Fibroblast of the conjunctiva (primary cell): Measurements from ENCODE around the gene CD24.
"Not testable (repeated sequence)": the region's sequence is repeated elsewhere in the genome, so short reads cannot be mapped to it uniquely, and the experiment has no call there.

Experiments used
- DNase-seq: peaks from one replicate; pipeline ENCODE4 v3.0.0-alpha.2; 2010; ENCODE audit warnings: low read depth

CD24 gene, protein sequence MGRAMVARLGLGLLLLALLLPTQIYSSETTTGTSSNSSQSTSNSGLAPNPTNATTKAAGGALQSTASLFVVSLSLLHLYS

DNA sequence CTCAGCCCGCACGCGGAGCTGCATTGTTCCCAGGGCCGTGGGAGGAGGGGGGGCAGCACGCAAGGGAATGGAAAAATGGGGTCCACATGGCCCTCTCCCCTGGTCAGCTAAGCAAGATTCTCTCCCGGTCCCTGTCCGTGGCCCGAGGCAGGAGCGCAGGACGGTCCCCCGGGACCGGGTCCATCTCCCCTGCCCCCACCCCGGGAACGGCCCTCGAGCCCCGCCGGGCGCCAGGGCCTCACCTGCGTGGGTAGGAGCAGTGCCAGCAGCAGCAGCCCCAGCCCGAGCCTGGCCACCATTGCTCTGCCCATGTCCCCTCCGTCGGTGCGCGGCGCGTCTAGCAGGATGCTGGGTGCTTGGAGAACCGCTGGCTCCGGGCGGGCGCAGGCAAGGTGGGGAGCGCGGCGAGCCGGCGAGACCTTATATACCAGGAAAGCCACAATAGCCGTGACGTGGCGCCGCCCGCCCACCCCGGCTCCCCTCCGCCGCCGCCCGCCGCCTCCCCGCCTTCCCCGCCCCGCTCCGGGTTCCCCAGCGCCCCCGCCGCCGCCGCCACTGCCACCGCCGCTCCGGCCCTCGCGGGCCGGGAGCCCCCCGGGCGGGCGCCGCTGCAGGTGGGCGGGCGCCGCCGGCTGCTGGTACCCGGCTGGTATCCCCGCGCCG, at the start of gene CD24:
TSS of gene CD24 (minus strand) at position 394 of the 663 bp plus-strand sequence. CDS start at position 311, 83 bp downstream.
- no peak for DNase-seq

DNA sequence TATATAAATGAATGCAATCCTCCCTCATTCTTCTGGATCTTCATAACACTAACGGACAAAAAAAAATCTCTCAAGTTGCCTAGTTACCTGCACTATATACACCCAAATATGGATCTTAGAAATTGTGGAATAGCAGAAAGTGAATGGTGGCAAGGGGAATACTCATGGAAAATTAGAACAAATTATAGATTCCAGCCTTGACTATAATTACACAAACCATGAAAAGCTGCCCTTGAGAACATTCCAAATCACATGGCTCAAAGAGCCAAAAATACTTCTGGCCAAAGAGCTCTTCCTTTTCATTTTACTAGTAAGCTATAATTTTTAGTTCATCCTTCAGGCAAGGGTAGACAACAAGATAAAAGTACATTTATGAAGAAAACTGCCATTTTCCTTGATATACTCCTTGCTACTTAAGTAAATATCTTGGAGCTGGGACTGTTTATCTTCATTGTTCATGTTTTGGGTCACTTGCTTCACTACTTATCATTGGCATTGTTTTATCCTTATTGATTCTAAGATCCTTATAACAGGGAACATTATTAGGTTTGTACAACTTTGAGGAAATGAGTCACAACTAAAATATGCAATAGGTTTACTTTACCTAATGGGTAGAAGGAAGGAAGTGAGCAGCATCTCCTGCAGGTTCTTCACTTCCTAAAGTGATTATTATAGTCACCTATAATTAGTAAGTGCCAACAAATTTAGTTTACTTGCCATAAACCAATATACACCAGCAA, 47.1 kb upstream of the CD24 start:
- no peak for DNase-seq

DNA sequence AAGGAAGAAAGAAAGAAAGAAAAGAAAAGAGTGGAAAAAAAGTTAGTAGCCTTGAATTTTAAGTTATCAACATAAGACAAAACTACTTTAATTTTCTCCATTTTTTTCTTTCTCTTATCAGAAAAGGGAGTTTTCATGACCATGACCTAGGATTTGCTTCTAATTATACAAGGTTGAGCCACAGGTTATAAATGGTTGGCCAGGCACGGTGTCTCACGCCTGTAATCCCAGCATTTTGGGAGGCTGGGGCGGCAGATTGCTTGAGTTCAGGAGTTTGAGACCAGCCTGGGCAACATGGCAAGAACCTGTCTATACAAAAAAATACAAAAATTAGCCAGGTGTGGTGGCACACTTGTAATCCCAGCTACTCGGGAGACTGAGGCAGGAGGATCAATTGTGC, 45.7 kb upstream of the CD24 start:
- no peak for DNase-seq

DNA sequence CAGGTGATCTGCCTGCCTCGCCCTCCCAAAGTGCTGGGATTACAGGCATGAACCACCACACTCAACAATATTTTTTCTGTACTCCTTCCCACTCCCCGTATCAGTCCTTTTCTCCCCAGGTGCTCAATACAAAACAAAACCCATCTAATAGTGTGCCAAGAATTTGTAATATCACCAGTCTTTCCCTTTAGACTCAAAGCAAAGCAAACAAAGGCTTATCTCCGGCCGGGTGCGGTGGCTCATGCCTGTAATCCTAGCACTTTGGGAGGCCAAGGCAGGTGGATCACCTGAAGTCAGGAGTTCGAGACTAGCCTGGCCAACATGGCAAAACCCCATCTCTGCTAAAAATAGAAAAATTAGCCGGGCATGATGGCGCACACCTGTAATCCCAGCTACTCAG, 45.1 kb upstream of the CD24 start:
- not testable (repeated sequence) for DNase-seq

DNA sequence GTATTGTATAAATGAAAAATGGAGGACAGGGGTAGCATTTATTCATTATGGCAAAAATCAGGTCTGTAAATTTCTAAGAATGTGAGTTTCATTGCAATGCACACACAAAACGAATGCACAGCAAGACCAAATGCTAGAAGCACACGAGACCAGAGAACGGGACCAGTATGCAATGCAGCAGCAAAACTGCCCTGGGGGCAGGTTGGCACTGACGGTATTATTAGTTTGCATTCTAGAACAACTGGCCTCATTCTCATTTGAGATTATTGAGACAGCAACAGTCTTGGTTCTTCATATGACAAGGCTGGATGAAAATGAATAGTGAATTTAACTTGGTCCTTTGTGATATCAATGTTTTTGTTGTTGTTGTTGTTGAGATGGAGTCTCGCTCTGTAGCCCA, 44.5 kb upstream of the CD24 start:
- DNase-seq, result no peak

DNA sequence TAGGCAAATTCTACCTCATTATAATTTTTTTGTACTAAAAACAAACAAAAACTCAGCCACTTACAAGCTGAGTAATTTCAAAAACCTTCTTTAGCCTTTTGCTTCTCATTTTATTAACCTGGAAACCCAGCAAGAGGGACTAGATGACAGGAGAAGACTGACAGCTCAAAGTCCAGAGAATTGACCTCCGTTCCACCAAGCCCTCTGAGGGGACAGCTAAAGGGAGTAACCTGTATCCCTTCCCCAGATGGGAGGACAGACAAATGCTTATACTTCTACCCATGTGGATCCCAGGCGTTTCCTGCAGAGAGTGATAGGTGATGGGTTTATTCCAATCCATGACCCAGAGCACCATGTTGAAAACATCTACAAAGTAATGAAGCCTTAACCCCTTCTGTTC, 35.0 kb upstream of the CD24 start:
- no peak for DNase-seq

DNA sequence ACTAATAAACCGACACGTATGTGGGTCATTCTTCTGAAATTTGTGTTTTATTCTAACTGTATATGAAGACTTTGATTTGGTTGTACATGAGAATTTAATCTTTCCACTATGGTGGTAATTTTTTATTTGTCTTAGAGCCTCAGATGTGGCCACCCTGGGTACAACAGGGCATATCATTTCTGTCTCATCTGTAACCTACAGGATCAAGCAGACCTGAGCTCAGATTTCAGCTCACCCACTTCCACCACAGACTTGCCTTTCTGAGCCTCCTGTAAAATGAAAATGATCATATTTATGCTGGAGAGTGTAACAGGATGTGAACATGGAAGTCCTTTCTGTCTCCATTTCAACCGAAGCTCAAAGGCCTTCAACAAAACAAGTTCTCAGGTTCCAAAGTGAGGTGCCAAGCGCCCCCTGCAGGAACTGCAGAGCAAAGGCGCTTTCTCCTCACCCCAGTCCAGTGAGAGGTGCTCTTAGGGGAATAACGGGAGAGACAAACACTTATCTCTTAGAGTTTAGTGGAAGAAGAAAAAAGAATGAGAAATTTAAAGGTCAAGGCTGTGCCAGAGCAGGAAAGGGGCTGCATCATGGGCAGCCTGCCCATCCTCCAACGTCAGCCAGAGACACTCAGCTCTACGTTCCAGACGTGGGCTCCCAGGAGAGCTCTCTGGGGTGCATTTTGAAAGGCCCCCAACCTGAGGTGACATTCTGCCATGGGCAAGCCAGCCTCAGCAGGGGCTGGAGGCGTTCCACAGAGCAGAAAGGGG, 23.0 kb upstream of the CD24 start:
- DNase-seq, result peak; percentile 47

DNA sequence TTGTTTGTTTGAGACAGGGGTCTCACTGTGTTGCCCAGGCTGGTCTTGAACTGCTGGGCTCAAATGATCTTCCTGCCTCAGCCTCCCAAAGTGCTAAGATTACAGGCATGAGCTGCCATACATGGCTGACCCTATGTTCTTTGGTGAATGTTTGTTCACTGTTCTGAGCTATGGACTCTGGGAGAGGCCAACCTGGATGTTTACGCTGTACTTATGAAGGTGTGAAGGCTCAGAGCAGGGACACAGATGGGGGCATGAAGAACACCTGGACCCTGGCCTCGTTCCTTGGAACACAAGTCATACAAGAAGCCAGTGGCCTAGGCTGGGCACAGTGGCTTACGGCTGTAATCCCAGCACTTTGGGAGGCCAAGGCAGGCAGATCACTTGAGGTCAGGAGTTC, 21.1 kb upstream of the CD24 start:
- DNase-seq, result no peak

DNA sequence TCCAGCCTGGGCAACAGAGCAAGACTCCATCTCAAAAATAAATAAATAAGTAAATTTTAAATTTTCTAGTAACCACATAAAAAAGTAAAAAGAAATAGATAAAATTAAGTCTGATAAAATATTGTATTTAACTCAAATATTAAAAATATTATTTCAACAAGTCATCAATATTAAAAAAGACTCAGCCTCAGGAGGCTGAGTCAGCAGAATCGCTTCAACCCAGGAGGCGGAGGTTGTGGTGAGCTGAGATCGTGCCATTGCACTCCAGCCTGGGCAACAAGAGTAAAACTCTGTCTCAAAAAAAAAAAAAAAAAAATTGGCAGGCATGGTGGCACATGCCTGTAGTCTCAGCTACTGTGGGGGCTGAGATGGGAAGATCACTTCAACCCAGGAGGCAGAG, 15.2 kb upstream of the CD24 start:
- DNase-seq, result not testable (repeated sequence)

DNA sequence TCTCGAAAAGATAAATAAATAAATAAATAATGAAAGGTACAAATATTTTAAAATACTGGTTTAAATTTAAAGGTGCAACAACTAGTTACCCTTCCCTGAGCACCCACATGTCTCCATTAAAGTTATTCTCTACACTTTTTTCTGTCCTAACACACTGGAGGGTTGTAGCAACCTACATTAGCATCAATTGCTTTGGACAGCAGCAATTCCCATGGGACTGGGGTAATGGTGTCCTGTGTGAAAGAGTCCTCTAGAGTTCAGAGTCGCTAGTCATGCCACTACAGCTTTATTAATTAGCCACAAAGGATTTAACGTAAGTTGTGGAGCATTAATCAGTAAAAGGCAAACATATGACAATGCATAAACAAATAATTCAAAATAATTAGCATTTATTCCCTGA, 14.1 kb upstream of the CD24 start:
- no peak for DNase-seq

DNA sequence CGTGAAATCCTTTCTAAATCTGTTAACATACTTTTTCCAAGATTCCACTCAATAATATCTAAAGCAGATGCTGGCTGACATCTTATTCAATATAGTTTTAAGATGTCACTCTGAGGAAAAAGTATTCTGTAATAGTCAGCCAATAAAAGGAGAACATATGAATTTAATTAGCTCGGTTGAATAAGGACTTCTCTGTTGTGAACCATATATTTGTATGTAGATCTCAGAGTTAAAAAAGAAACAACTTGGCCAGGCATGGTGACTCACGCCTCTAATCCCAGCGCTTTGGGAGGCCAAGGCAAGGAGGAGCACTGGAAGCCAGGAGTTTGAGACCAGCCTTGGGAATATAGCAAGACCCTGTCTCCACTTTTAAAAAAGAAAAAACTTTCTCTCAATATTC, 7.4 kb upstream of the CD24 start:
- DNase-seq, result peak; percentile 64

DNA sequence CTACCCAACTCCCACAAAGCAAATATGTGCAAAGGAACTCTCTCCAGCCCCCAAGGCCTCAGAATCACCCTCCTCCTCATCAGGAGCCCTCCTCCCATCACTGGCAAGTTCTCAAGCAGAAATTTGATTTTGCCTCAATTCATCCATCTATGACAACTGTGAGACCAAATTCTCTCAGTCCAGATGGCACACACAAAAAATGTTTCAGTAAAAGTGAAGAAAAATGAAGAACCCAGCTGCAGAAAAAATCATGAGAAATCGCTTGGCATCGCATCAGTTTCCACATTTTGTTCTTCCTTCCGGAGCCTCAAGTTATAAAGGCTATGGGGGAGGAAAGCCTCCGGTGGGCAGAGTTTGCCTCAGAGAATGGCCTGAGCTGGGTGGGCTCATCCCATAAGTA, 6.4 kb upstream of the CD24 start:
- DNase-seq, result no peak

DNA sequence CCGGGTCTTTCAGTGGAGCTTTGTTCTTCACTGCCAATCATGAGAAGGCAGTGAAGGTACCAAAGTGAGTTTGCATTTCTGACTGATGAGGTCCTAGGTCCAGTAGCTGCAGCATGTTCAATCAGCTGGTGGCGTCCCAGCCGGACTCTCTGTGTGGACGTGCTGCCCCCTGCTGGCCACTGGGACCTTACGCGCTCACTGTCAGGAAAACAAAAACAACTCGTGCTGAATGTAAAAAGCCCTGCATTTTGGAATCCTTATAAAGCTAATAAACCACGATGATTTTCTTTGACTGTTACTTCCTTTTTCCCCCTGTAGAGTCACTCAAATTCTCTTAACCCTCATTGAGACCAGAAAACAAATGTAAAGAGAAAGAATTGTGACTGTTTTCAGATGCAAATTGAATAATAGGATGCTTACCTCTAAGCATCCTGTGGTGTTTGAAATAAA, 4.9 kb upstream of the CD24 start:
- peak; percentile 70 for DNase-seq

DNA sequence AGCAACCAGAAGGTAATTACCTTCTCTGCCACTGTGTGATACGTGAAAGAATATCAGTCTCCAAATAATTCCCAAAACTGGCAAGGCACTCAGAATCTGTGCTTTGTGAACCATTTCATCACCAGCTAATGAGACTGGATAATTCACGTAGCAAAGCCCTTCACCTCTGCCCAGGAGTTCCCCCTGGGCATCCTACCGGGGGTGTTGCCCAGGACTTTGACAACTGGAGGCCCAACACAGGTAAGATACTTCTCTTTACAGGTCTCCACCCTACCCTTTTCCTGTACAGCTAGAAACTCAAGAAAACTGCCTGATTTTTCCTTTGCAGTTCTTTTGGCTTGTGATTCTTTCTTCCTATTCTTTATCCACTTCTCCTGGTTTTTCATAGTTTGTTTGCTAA, 2.7 kb upstream of the CD24 start:
- no peak for DNase-seq

DNA sequence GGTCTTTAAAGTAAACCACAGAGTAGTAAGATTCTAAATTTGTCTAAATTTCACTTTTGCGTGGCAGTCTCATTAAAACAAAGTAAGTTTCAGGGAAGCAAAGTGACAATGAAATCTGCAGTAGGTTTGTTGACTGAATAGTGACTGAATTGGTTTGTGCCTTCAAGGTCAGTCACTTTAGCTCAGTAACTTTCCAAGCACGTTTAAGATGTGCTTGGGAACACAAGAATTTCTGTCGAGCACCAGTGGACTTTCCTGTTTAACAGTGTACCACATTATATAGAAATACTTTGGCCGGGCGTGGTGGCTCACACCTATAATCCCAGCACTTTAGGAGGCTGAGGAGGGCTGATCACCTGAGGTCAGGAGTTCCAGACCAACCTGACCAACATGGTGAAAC, 1.7 kb upstream of the CD24 start:
- DNase-seq, result no peak

DNA sequence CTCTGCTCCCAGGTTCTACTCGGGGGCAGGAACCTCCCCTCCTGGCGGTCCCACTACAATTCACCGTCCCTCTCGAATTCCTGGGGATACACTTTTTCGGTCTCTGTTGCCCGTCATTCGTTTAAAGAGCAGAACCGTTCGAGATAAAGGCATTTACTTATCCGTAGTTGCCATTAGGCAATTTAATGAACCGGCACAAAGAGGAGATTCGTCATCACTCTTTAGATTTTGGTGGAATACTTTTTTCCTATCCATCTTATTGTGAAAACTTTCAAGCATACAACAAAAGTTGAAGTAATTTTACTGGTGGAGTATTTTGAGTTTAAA, 1.2 kb upstream of the CD24 start:
- DNase-seq, result no peak

DNA sequence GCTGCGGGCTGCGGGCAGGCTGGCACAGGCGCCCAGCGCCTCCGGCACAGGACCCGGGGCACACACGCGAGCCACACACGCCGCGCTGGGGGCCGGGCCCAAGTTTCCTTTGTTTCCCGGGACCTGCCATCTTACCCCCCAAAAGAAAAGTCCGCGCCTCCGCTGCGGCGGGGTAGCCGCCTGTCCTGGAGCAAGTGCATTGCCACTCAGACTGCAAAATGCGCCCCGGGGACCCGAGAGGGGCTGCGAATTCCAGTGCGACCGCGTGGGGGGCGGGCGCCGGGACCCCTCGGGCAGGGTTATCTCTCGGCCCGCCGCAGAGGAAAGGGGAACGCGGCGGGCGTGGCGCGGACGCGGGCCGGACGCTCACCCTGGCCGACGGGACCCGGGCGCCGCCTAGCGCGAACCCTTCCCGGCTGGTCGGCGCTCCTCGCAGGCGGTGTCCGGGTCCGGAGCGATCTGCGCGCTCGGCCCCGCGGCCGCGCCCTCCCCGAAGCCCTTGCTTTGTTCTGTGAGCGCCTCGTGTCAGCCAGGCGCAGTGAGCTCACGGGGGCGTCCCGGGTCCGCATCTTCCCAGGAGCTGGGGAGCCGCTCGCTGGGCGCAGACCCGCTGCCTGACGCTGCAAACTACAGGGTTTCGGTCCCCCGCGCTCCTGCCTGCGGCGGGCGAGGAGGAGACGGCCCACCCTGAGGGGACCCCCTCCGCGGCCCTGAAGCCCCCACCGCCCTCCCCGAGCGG, 639 bp upstream of the CD24 start:
- no peak for DNase-seq

DNA sequence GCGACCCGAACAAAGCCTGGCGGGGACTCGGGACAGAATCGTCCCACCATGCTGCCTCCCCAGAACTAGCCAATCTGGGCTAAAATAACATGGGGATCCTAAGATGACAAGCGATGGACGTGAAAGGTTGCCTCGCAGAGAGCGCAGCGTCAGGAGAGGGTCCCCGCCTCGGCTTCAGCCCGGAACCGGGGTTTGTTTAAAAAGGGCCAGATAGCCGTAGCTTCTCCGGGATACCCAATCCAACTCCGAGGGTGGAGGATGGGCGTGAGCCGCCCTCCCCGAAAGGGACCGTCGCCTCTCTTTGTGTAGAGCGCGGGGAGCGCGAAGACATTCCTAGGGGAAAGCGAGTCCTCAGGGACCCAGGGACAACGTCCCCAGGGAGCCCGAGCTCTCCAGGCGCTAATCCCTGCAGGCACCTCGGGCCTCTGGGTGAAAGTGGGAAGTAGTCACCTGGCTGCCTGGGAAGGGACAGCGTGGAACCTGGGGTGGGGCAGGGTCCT, 643 bp downstream of the CD24 start:
- no peak for DNase-seq

DNA sequence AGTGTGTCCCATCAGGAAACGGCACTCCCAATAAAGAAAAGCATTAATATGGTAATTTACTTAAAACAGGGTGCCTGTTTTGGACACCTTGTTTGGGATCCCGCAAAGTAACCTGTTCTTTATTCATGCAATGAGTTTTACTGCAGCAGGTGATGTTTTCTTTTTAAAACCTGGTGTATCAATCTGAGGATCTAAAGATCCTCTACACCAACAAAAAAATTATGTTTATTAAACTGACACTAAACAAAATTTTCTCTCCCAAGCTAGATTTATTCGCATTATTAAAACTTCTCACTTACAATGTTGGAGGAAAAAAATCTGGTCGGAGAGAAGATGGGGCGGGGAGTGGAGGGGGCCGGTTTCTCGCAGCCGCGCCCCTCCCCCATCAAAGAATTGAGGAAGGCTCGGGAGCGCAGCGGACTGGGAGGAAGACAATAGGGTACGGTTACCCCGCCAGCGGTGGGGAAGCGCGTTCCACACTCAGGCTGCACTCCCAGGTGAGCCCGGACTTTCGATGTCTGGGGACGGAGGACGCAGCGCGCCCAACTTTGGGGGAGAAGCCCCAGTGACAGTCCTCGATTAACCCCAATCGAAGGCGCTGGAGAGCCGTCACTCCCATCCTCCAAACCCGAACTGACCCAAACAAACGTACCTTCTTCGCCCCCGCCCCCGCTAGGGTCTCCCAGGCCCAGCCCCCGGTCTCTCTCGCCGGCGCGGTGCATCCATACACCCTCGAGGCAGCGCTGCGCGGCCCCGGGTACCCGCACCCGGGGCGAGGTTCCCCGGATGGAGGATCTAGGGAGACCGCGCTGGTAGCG, 1.3 kb downstream of the CD24 start:
- DNase-seq, result no peak

DNA sequence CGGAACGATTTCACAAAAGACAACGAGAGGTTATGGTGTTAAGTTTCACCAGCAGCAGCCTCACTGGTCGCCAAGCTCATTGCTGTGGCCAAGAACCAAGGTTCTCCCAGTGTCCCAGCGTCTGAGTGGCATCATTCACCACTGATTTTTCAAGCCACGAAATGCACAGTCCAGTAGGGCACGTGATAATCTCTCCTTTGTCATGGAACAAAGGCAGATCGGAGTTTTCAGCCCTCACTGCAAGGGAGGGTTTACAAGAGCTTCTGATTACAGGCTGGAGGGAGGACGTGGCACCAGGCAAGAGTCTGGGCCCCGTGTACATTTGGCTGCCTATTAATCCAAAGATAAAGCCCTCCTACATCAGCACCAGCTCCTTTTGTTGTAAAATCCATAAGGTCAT, 2.0 kb downstream of the CD24 start:
- no peak for DNase-seq

DNA sequence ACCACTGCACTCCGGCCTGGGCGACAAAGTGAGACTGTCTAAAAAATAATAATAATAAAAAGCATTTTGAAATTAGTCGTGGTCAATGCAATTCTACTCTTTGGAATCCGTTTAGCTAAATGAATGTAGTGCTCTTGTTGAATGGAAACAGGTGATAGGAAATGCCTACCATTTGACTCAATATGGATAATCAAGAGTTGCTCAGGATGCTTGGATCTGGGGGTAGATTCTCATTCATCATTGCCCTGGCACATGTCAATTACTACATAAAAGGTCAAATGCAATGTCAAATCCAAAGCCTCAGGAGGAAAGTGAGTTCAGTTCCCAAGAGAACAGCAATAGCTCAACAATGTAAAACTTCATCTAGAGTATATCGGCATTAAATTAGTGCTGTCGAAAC, 3.8 kb downstream of the CD24 start:
- DNase-seq, result not testable (repeated sequence)
